GM21515 (cell line): ENCODE data around the gene SLC34A3.
A peak's percentile ranks its signal among the peaks of the same experiment; 100 is the strongest.

ENCODE experiments used
- ATAC-seq: cut with Tn5 transposase; IDR thresholded peaks from one replicate; pipeline ENCODE4 v1.9.1; 2021; ENCODE audit not compliant: unreplicated experiment

The SLC34A3 gene

DNA sequence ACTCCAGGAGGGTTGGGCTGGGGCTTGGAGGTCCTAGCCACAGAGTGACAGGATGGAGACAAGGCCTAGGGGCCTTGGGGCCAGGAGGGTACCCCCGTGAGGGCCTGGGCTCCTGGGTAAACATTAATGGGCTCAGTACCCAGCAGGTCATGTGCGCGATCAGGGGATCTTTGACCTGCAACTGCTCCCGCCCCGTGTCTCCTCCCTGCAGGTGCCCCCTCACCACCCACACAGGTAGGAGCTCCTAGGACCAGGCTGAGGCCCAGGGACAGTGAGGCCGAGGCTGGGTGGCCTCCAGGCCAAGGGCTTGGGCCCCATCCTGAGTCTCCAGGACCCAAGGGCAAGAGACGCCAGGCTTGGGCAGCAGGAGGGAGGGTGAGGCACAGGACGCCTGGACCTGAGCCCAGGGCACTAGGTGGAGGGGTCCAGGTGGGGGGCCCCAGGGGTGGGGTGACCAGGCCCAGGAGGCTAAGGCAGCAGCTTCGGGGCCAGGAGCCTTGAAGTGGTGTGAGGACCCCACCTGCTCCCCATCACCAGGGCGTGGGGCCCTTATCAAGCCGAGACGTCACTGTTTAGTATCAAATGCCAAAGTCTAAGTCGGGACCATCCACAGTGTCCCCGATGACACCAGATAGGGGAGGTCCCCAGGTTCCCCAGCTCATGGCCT, at the start of gene SLC34A3:
TSS of gene SLC34A3 (plus strand) at position 197 of the 667 bp plus-strand sequence. CDS start 802 bp downstream, outside the sequence.
- no peak for ATAC-seq

DNA sequence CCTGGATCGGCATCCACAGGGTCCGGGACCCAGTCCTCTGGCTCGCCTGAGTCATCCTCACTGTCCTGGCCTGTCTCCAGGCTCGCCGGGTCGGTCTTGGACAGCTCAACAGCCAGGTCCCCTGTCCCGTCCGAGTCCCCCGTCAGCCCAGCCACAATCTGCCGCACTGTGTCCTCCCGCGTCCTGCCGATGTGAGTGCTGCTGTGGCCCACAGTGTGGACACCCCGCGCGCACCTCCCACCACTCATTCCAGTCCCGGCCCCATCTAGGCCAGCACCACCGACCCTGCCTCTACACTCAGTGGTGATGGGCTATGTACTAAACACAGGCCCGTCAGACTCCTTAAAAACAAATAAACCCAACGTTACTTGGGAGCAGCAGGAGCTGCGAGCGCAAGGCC, 49.0 kb upstream of the SLC34A3 start:
- no peak for ATAC-seq

- ATAC-seq, result no peak
Measured at GRCh38 chr9:137182836-137183235, 47.9 kb upstream of the SLC34A3 start.

DNA sequence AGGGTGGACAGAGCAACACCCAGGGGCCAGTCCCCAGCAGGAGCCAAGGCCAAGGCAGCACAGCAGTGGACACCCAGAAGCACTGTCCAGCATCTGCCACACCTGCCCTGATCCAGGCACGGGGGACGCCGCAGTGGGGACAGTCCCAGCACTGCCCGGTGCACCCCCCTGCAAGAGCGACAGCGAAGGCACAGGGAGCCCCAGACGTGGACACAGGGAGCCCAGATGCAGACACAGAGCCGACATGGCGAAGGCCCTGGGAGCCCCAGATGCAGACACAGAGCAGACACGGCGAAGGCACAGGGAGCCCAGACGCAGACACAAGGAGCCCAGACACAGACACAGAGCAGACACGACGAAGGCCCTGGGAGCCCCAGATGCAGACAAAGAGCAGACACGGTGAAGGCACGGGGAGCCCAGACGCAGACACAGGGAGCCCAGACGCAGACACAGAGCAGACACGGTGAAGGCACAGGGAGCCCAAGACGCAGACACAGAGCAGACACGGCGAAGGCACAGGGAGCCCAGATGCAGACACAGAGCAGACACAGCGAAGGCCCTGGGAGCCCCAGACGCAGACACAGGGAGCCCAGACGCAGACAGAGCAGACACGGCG, 46.6 kb upstream of the SLC34A3 start:
- ATAC-seq, result no peak

GRCh38 chr9:137184881-137185660, 45.6 kb upstream of the SLC34A3 start:
- ATAC-seq, result no peak

- no peak for ATAC-seq
Measured at GRCh38 chr9:137185921-137186320, 44.8 kb upstream of the SLC34A3 start.

DNA sequence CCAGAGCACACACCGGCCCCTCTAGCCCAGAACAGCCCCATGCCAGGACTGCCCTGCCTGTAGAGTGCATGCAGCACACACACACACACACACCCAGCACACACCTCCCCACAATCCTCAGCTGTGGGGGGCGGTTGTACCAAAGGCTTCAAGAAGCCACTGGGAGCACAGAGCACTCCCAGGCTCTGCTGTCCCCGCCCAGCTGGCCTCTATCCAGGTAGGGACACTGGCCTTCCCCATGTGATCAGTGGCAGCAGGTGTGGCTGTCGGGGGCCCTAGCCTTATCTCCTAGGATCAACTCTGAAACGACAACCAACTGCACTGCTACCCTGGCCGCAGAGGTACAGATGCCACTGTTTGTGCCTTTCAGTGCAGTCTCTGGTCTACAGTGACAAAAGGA, 44.3 kb upstream of the SLC34A3 start:
- no peak for ATAC-seq

DNA sequence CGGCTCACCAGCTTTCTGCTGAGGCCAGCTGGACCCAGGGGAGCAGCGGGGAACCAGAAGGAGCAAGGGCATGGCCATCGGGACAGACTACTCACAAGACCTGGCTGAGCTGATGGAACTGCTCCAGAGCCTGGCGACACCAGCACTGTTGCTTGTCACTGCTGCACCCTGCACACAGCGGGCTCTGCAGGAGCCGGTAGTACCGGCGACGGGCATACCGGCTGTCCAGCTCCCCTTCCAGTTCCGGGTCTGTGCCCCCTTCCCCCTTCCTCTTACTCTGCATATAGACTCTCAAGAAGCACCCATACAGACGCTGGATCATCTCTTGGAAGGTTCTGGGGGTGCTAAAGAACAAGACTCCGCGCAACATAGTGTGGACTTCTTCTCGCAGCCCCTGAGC, 43.3 kb upstream of the SLC34A3 start:
- ATAC-seq, result no peak

DNA sequence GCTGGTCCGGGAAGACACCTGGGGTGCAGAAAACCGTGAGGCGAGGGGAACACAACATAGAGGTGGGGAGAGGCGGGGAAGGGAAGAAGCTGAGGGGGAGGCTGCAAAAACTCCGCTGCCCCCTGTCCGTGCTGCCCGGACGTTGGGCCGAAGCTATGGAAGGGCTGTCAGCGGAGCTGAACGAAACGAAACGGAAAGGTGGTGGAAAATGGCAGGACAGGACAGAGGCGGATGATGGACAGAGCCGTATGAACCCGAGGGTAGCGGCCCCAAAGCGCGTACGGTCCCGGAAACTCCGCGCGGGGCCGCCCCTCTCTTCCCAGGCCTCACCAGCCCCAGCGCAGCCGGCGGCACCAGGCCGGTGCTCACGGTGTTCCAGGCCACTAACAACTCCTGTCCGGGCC, 42.6 kb upstream of the SLC34A3 start:
- ATAC-seq, result peak; percentile 2

- peak; percentile 68 for ATAC-seq
Measured at GRCh38 chr9:137188490-137189296, 42.0 kb upstream of the SLC34A3 start, which contains the start of the genes ANAPC2 and SSNA1. TSS of gene ANAPC2 (minus strand) at chr9:137188560. CDS start at chr9:137188532, 28 bp downstream. TSS of gene SSNA1 (plus strand) at chr9:137188676. CDS start at chr9:137188727, 51 bp downstream.

DNA sequence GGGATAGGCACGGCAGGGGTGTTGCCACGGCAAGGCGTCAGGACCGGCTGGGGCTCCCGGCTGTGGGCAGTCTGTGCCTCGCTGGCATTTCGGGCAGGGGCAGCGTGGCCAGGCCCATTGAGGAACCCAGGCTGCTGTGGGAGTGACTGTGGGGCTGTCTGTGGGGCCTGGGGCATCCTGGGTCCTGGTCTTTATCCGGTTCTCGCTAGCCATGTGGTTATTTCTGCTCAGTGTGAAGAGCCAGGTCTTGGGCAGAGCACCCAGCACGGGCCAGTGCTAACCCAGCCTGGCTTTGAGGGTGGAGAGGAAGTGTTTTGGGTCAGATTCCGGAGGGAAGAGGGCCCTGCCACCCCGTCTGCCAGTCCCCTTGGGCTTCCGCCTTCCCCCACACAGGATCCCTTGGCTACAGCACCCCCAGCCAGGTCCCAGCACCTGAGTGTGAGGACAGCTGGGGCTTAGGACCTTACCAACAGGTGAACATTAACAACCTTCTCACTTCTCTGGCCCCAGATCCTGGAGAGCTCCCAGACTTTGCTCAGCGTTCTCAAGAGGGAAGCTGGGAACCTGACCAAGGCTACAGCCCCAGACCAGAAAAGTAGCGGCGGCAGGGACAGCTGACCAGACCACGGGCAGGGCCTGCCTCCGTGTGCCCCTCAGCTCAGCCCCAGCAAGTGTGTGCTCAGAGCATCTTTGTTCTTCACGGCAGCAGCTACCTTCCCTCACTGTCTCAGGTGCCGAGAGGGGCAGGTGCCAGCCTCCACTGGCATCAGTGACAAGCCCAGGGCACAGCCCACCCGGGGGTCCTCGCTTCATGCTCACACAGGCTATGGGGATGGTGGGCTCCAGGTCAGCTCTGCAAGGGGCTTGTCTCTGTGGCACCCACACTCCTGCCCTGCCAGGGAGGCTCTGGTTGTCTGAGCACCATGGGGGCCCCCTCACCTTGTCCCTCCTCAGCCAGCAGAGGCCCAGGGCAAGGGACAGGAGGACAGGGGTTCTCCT, 41.1 kb upstream of the SLC34A3 start:
- no peak for ATAC-seq

DNA sequence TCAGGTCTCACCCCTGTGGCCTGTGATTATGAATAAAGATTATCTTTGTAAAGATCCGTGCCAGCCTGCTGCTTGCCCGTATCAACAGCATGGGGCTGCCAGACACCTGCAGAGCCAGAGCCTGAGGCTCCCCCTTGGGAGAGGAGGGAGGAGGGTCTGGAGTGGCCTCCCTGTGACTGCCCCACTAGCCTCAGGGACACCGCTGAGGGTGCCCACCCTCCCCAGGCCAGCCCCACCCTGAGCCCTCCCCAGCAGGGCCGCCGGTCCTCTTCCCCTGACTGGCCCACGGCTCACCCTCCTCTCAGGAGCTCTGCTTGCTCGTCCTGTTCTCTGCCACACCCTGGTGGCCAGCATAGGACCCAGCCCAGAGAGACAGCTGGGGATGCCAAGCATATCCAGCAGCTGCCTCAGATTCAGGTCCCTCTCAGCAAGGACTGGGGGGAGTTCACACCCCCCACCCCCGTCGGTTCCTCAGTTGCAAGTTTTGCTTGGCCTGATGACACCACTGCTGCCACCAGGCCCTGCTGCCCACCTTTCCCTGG, 40.3 kb upstream of the SLC34A3 start:
- no peak for ATAC-seq

GRCh38 chr9:137191245-137191644, 39.5 kb upstream of the SLC34A3 start:
- ATAC-seq, result no peak

DNA sequence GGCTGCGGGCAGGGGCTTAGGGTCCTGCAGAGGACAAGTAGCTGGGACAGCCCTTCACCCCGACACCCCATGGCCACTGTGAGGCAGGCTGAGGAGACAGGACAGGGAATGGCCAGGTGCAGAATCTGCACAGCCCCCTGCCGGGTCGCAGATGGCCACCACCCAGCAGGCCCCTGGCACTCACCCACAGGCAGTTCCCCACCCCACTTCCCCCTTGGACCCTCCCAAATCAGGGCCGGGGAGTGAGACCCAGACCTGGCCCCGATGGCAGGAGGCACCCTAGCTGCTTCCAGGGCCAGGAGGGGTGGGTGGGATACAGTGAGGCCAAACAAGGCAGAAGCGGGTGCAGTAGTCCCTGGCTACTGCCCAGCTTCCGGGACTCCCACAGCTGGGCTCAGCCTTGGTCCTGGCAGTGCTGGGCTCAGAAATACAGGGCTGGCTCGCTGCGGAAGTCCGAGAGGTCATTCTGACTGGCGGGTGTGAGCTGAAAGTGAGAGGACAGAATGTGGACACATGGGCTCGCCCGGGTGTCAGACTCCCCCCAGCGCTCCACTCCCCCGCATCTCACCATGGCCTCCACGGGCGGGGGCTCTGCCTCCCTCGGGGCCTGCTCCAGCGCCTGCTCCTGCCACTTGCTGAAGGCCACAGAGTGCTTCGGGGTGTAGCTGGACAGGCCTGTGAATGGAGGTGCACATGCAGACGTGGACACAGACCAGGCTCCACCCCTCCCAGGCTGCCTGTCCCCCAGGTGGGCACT, 38.8 kb upstream of the SLC34A3 start:
- ATAC-seq, result no peak

DNA sequence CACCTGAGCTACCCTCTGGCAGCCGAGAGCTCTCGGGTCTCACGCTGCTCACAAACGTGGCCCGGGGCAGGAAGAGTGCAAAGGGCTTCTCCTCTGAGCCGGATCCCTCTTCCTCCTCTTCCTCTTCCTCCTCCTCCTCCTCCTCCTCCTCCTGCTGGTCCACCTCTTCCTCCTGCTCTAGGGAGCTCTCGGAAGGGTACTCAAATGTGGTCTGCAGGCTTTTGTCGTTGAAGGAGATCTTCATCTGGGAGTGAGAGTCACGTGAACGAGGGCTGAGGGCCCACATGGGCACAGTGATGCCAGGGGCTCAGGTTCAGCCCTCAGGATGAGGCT, 38.3 kb upstream of the SLC34A3 start:
- no peak for ATAC-seq

DNA sequence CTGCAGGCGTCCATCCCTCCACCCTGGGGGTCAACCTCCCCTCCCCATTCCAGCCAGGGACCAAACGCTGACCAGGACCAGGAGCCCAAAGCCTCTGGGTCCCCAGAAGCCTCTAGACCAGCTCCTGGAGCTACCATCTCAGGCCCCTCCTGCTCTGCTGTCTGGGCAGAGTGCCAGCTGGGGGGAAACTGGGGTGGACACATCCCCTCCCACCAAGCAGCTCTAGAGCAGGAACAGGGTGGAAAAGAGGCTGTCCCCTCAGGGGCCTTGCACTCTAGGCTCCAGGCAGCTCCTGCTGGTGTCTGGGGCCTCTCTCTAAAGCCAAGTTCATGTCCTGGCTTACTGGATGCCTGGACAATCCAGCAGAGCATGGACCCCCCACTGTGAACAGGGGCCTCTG, 37.8 kb upstream of the SLC34A3 start:
- ATAC-seq, result no peak

DNA sequence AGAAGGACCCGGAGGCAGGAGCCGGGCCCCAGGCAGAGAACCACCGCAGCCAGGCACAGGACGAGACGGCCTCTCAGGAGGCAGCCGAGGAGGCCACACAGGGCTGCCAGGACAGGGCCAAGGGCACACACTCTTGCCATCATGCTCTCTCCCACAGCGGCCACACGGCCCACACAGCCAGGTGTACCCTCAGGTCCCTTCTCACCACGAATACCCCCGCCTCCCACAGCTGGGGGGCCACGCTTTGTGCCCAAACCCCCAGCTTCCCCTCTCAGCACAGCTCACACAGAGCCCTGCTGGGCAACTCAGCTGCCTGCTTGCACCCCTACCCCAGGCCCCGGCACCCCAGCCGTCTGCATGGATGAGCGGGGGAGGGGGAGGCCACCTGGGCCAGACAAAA, 36.9 kb upstream of the SLC34A3 start:
- no peak for ATAC-seq

DNA sequence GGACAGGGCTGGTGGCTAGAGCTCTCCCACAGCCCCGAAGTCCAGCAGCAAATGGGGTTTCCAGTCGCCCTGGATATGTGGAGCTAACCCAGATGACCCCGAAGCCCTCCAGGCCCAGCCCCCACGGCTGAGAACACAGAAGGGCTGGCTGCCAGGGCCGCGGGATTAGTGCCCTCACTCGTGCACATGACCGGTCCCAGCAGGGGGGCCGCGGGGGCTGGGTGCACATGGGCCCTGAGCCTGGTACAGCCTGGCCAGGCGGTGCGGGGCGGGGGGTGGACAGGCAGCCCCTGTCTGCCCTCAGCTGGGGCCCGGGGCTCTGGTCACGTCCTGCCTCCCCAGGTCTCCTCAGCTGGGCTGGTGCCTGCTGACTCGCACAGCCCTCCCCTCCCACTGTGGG, 36.3 kb upstream of the SLC34A3 start:
- no peak for ATAC-seq

GRCh38 chr9:137194909-137195308, 35.8 kb upstream of the SLC34A3 start:
- no peak for ATAC-seq
